Measurements from ENCODE around the gene HLA-DPA1.

Gene HLA-DPA1

GRCh38 chr6:33088931-33089620 lies 15.6 kb upstream of the HLA-DPA1 start:
- no peak for DNase-seq (ENCODE audit: low read depth)

GRCh38 chr6:33088258-33088930 lies 14.9 kb upstream of the HLA-DPA1 start:
- DNase-seq (ENCODE audit: low read depth): no peak

GRCh38 chr6:33085627-33086026 lies 12.2 kb upstream of the HLA-DPA1 start:
- no peak for DNase-seq (ENCODE audit: low read depth)

- no peak for DNase-seq (ENCODE audit: low read depth)
Measured at GRCh38 chr6:33082702-33083101, 9.3 kb upstream of the HLA-DPA1 start.

- DNase-seq (ENCODE audit: low read depth): no peak
Measured at GRCh38 chr6:33081098-33081824, 7.8 kb upstream of the HLA-DPA1 start.

- DNase-seq (ENCODE audit: low read depth): no peak
Measured at GRCh38 chr6:33080127-33081089, 7.0 kb upstream of the HLA-DPA1 start.

- DNase-seq (ENCODE audit: low read depth): no peak
Measured at GRCh38 chr6:33079580-33079979, 6.1 kb upstream of the HLA-DPA1 start.

- DNase-seq (ENCODE audit: low read depth): no peak
Measured at GRCh38 chr6:33078919-33079521, 5.6 kb upstream of the HLA-DPA1 start.

GRCh38 chr6:33078442-33078841 lies 5.0 kb upstream of the HLA-DPA1 start:
- no peak for DNase-seq (ENCODE audit: low read depth)

GRCh38 chr6:33077908-33078307 lies 4.5 kb upstream of the HLA-DPA1 start:
- DNase-seq (ENCODE audit: low read depth): no peak

GRCh38 chr6:33076406-33076934 lies 3.0 kb upstream of the HLA-DPA1 start:
- no peak for DNase-seq (ENCODE audit: low read depth)

- no peak for DNase-seq (ENCODE audit: low read depth)
Measured at GRCh38 chr6:33075568-33076405, 2.3 kb upstream of the HLA-DPA1 start, which contains the start of gene HLA-DPB1. Gene HLA-DPB1 (plus strand): TSS chr6:33075990. CDS start chr6:33076042, 52 bp downstream.

GRCh38 chr6:33075208-33075567 lies 1.7 kb upstream of the HLA-DPA1 start:
- no peak for DNase-seq (ENCODE audit: low read depth)

- no peak for DNase-seq (ENCODE audit: low read depth)
Measured at GRCh38 chr6:33072508-33073100, 845 bp downstream of the HLA-DPA1 start.

GRCh38 chr6:33071569-33071968 lies 1.9 kb downstream of the HLA-DPA1 start:
- DNase-seq (ENCODE audit: low read depth): no peak

GRCh38 chr6:33070909-33071308 lies 2.5 kb downstream of the HLA-DPA1 start:
- no peak for DNase-seq (ENCODE audit: low read depth)

GRCh38 chr6:33069021-33069738 lies 4.3 kb downstream of the HLA-DPA1 start:
- no peak for DNase-seq (ENCODE audit: low read depth)

- DNase-seq (ENCODE audit: low read depth): no peak
Measured at GRCh38 chr6:33066917-33067521, 6.4 kb downstream of the HLA-DPA1 start.

GRCh38 chr6:33065312-33065711 lies 8.1 kb downstream of the HLA-DPA1 start:
- DNase-seq (ENCODE audit: low read depth): no peak
